ENCODE measurements around the gene NECAP2.

The NECAP2 gene

GRCh38 chr1:16442265-16442664 is 1.7 kb downstream of the NECAP2 start:
- H3K27me3 ChIP-seq (ENCODE audit: control insufficient read depth in 5 of 5, insufficient read depth in 4 of 5, low read length in 5 of 5): no peaks in the 10 kb centered on the region
- H3K9me3 ChIP-seq (ENCODE audit: control insufficient read depth in 5 of 5, low read length in 5 of 5): no peaks in the 10 kb centered on the region
- peak overlapping the region in 1 of 5 donors; percentile 21 for H3K9ac ChIP-seq (ENCODE audit: low read length in 5 of 5)
- peaks cover 5 to 51% (median 35%) of the 10 kb centered on the region in 5 donors for H3K4me1 ChIP-seq (ENCODE audit: control insufficient read depth in 5 of 5, insufficient read depth in 5 of 5, low read length in 5 of 5)
- peak overlapping the region in 1 of 5 donors; percentile 17 for H3K4me3 ChIP-seq (ENCODE audit: low read depth in 1 of 5, low read length in 5 of 5)
- peaks cover 0 to 39% (median 24%) of the 10 kb centered on the region in 5 donors for H3K36me3 ChIP-seq (ENCODE audit: control insufficient read depth in 5 of 5, insufficient read depth in 5 of 5, low read length in 5 of 5)
- H3K27ac ChIP-seq (ENCODE audit: low read depth, low read length): no peak overlapping the region

GRCh38 chr1:16442941-16443340 is 2.4 kb downstream of the NECAP2 start:
- Histone ChIP-seq H3K4me1 (ENCODE audit: control insufficient read depth in 5 of 5, insufficient read depth in 5 of 5, low read length in 5 of 5) (peaks cover 5 to 51% (median 35%) of the 10 kb centered on the region in 5 donors), H3K36me3 (ENCODE audit: control insufficient read depth in 5 of 5, insufficient read depth in 5 of 5, low read length in 5 of 5) (peaks cover 0 to 46% (median 30%) of the 10 kb centered on the region in 5 donors), H3K27me3 (ENCODE audit: control insufficient read depth in 5 of 5, insufficient read depth in 4 of 5, low read length in 5 of 5) (no peaks in the 10 kb centered on the region), H3K4me3 (ENCODE audit: low read depth in 1 of 5, low read length in 5 of 5) (no peak overlapping the region), H3K27ac (ENCODE audit: low read depth, low read length) (no peak overlapping the region), H3K9me3 (ENCODE audit: control insufficient read depth in 5 of 5, low read length in 5 of 5) (no peaks in the 10 kb centered on the region), H3K9ac (ENCODE audit: low read length in 5 of 5) (no peak overlapping the region)

GRCh38 chr1:16443975-16444770 is 3.6 kb downstream of the NECAP2 start:
- Histone ChIP-seq H3K36me3 (ENCODE audit: control insufficient read depth in 5 of 5, insufficient read depth in 5 of 5, low read length in 5 of 5) (peaks cover 0 to 58% (median 43%) of the 10 kb centered on the region in 5 donors), H3K27ac (ENCODE audit: low read depth, low read length) (no peak overlapping the region)

DNA sequence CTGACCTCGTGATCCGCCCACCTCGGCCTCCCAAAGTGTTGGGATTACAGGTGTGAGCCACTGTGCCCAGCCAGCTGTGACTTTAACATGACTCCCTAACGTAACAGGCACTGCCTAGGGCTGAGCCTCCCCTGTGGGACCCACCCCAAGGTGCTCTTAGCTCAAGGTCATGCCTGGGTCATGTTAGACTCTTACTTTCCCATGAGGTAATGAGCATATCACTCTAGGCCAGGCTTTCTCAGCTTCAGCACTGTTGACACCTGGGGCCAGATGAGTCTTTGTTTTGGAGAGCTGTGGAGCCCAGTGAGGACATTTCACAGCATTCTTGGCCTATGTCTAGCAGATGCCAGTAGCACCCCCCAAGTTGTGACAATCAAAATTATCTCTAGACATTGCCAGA is 4.5 kb downstream of the NECAP2 start:
- H3K4me3 ChIP-seq (ENCODE audit: low read depth in 1 of 5, low read length in 5 of 5): no peak overlapping the region
- H3K27ac ChIP-seq (ENCODE audit: low read depth, low read length): no peak overlapping the region
- peaks cover 0 to 67% (median 51%) of the 10 kb centered on the region in 5 donors for H3K36me3 ChIP-seq (ENCODE audit: control insufficient read depth in 5 of 5, insufficient read depth in 5 of 5, low read length in 5 of 5)
- H3K4me1 ChIP-seq (ENCODE audit: control insufficient read depth in 5 of 5, insufficient read depth in 5 of 5, low read length in 5 of 5): peaks cover 5 to 49% (median 34%) of the 10 kb centered on the region in 5 donors
- H3K9ac ChIP-seq (ENCODE audit: low read length in 5 of 5): no peak overlapping the region
- no peaks in the 10 kb centered on the region for H3K27me3 ChIP-seq (ENCODE audit: control insufficient read depth in 5 of 5, insufficient read depth in 4 of 5, low read length in 5 of 5)
- H3K9me3 ChIP-seq (ENCODE audit: control insufficient read depth in 5 of 5, low read length in 5 of 5): no peaks in the 10 kb centered on the region

More at GRCh38 chr1:16443975-16444770, 3.6 kb downstream of the NECAP2 start:
- Histone ChIP-seq H3K27me3 (ENCODE audit: control insufficient read depth in 5 of 5, insufficient read depth in 4 of 5, low read length in 5 of 5) (no peaks in the 10 kb centered on the region), H3K4me1 (ENCODE audit: control insufficient read depth in 5 of 5, insufficient read depth in 5 of 5, low read length in 5 of 5) (peaks cover 5 to 51% (median 35%) of the 10 kb centered on the region in 5 donors), H3K4me3 (ENCODE audit: low read depth in 1 of 5, low read length in 5 of 5) (peak overlapping the region in 1 of 5 donors; percentile 20), H3K9me3 (ENCODE audit: control insufficient read depth in 5 of 5, low read length in 5 of 5) (no peaks in the 10 kb centered on the region), H3K9ac (ENCODE audit: low read length in 5 of 5) (peak overlapping the region in 2 of 5 donors; percentile 25 to 46)

GRCh38 chr1:16446116-16446515 is 5.6 kb downstream of the NECAP2 start:
- H3K27me3 ChIP-seq (ENCODE audit: control insufficient read depth in 5 of 5, insufficient read depth in 4 of 5, low read length in 5 of 5): no peaks in the 10 kb centered on the region
- H3K9me3 ChIP-seq (ENCODE audit: control insufficient read depth in 5 of 5, low read length in 5 of 5): no peaks in the 10 kb centered on the region
- peaks cover 2 to 77% (median 61%) of the 10 kb centered on the region in 5 donors for H3K36me3 ChIP-seq (ENCODE audit: control insufficient read depth in 5 of 5, insufficient read depth in 5 of 5, low read length in 5 of 5)

DNA sequence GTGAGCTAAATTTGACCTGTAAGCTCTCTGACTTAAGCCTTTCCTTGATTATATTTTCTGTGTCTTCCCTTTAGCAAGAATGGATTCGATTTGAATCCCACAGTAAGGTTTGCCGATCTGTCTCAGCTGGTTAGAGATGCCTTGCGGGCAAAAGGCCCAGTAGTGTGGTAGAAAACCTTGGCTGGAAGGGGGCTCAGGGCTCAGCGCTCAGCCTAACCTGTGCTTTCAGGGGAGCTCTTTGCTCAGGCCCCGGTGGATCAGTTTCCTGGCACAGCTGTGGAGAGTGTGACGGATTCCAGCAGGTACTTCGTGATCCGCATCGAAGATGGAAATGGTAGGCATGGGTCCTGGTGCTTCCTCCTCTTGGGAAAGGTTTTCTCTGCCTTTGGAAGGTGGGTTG is 7.1 kb downstream of the NECAP2 start:
- no peaks in the 10 kb centered on the region for H3K27me3 ChIP-seq (ENCODE audit: control insufficient read depth in 5 of 5, insufficient read depth in 4 of 5, low read length in 5 of 5)
- H3K4me1 ChIP-seq (ENCODE audit: control insufficient read depth in 5 of 5, insufficient read depth in 5 of 5, low read length in 5 of 5): peaks cover 3 to 23% (median 14%) of the 10 kb centered on the region in 5 donors
- H3K36me3 ChIP-seq (ENCODE audit: control insufficient read depth in 5 of 5, insufficient read depth in 5 of 5, low read length in 5 of 5): peaks cover 4 to 92% (median 74%) of the 10 kb centered on the region in 5 donors
- H3K9me3 ChIP-seq (ENCODE audit: control insufficient read depth in 5 of 5, low read length in 5 of 5): no peaks in the 10 kb centered on the region
- H3K9ac ChIP-seq (ENCODE audit: low read length in 5 of 5): no peak overlapping the region
- no peak overlapping the region for H3K27ac ChIP-seq (ENCODE audit: low read depth, low read length)
- H3K4me3 ChIP-seq (ENCODE audit: low read depth in 1 of 5, low read length in 5 of 5): no peak overlapping the region

More at GRCh38 chr1:16446116-16446515, 5.6 kb downstream of the NECAP2 start:
- Histone ChIP-seq H3K4me1 (ENCODE audit: control insufficient read depth in 5 of 5, insufficient read depth in 5 of 5, low read length in 5 of 5) (peaks cover 3 to 39% (median 29%) of the 10 kb centered on the region in 5 donors), H3K27ac (ENCODE audit: low read depth, low read length) (no peak overlapping the region), H3K9ac (ENCODE audit: low read length in 5 of 5) (no peak overlapping the region), H3K4me3 (ENCODE audit: low read depth in 1 of 5, low read length in 5 of 5) (no peak overlapping the region)

GRCh38 chr1:16449065-16449464 is 8.5 kb downstream of the NECAP2 start:
- Histone ChIP-seq H3K4me1 (ENCODE audit: control insufficient read depth in 5 of 5, insufficient read depth in 5 of 5, low read length in 5 of 5) (peaks cover 0 to 9% (median 3%) of the 10 kb centered on the region in 5 donors), H3K36me3 (ENCODE audit: control insufficient read depth in 5 of 5, insufficient read depth in 5 of 5, low read length in 5 of 5) (peaks cover 4 to 94% (median 78%) of the 10 kb centered on the region in 5 donors), H3K4me3 (ENCODE audit: low read depth in 1 of 5, low read length in 5 of 5) (no peak overlapping the region), H3K27me3 (ENCODE audit: control insufficient read depth in 5 of 5, insufficient read depth in 4 of 5, low read length in 5 of 5) (no peaks in the 10 kb centered on the region), H3K27ac (ENCODE audit: low read depth, low read length) (no peak overlapping the region), H3K9me3 (ENCODE audit: control insufficient read depth in 5 of 5, low read length in 5 of 5) (no peaks in the 10 kb centered on the region), H3K9ac (ENCODE audit: low read length in 5 of 5) (no peak overlapping the region)

DNA sequence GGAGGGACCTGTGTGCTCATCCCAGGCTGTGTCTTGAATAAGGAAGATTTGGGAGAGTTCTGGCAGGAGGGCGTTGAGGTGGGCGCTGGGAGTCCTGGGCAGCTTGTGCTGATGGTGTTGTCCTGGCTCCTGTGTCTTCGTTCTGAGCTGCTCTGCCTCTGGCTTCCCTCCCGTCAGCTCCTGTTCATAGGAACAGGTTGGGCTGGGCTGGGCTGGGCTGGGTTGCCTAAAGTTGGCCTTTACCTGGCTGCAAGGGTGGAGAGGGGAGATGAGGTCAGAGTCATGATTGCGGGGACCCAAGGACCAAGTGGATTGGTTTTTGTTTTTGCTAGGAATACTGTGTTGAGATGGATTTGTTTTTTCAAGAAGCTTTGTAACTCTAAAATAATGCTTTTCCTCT is 9.1 kb downstream of the NECAP2 start:
- Histone ChIP-seq H3K36me3 (ENCODE audit: control insufficient read depth in 5 of 5, insufficient read depth in 5 of 5, low read length in 5 of 5) (peaks cover 4 to 94% (median 72%) of the 10 kb centered on the region in 5 donors), H3K4me1 (ENCODE audit: control insufficient read depth in 5 of 5, insufficient read depth in 5 of 5, low read length in 5 of 5) (peaks cover 0 to 4% (median 0%) of the 10 kb centered on the region in 5 donors), H3K27ac (ENCODE audit: low read depth, low read length) (no peak overlapping the region), H3K4me3 (ENCODE audit: low read depth in 1 of 5, low read length in 5 of 5) (no peak overlapping the region), H3K9me3 (ENCODE audit: control insufficient read depth in 5 of 5, low read length in 5 of 5) (no peaks in the 10 kb centered on the region), H3K27me3 (ENCODE audit: control insufficient read depth in 5 of 5, insufficient read depth in 4 of 5, low read length in 5 of 5) (no peaks in the 10 kb centered on the region), H3K9ac (ENCODE audit: low read length in 5 of 5) (no peak overlapping the region)

DNA sequence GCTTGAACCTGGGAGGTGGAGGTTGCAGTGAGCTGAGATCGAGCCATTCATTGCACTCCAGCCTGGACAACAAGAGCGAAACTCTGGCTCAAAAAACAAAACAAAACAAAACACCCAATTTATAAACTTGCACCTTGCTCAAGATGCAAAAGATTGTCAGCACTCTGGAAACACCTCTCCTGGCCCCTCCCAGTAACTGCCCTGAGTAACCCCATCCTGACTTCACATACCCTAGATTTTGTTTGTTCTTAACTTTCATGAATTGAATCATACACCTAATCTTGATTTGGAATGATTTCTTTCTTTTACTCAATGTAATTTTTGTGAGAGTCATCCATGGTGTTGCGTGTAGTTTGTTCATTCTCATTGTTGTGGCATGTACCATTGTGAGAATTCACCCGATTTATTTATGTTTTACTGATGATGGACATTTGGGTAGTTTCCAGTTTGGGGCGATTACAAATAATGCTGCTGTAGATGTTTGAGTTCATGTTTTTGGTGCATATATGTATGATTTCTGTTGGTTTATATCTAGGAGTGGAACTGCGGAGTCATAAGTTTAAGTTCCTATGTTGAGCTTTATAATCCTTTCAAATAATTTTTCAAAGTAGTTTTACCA is 10.4 kb downstream of the NECAP2 start:
- Histone ChIP-seq H3K36me3 (ENCODE audit: control insufficient read depth in 5 of 5, insufficient read depth in 5 of 5, low read length in 5 of 5) (peaks cover 4 to 96% (median 79%) of the 10 kb centered on the region in 5 donors), H3K9ac (ENCODE audit: low read length in 5 of 5) (no peak overlapping the region), H3K4me3 (ENCODE audit: low read depth in 1 of 5, low read length in 5 of 5) (no peak overlapping the region)

More for the DNA sequence above, 10.4 kb downstream of the NECAP2 start:
- Histone ChIP-seq H3K4me1 (ENCODE audit: control insufficient read depth in 5 of 5, insufficient read depth in 5 of 5, low read length in 5 of 5) (no peaks in the 10 kb centered on the region), H3K27ac (ENCODE audit: low read depth, low read length) (no peak overlapping the region), H3K9me3 (ENCODE audit: control insufficient read depth in 5 of 5, low read length in 5 of 5) (no peaks in the 10 kb centered on the region), H3K27me3 (ENCODE audit: control insufficient read depth in 5 of 5, insufficient read depth in 4 of 5, low read length in 5 of 5) (no peaks in the 10 kb centered on the region)
